Epithelial cell of prostate (primary cell): Measurements from ENCODE around the gene RAPGEF1.
A peak's percentile ranks its signal among the peaks of the same experiment; 100 is the strongest.
"Not testable (repeated sequence)": the region's sequence is repeated elsewhere in the genome, so short reads cannot be mapped to it uniquely, and the experiment has no call there.

ENCODE experiments used
- DNase-seq: peaks from one replicate; pipeline ENCODE4 v3.0.0-alpha.2; 2011; ENCODE audit warnings: low read depth, low spot score
- H3K27ac ChIP-seq: fragments of 450-650 bp; 2 replicates; pipeline ENCODE4 v1.5.1; 2017; ENCODE audit warnings: mild to moderate bottlenecking

RAPGEF1 gene

GRCh38 chr9:131739959-131740648 is at the start of gene RAPGEF1:
Gene RAPGEF1 (minus strand): TSS chr9:131740076. CDS start chr9:131739830, 246 bp downstream.
- H3K27ac ChIP-seq = peak within 1 kb of the TSS; percentile 49
- no peak for DNase-seq

- DNase-seq = no peak
- H3K27ac ChIP-seq = no peak overlapping the region
These were observed 49.0 kb upstream of the RAPGEF1 start for GRCh38 chr9:131788851-131789250.

GRCh38 chr9:131787838-131788237 is 48.0 kb upstream of the RAPGEF1 start:
- DNase-seq = no peak
- H3K27ac ChIP-seq = no peak overlapping the region

- no peak overlapping the region for H3K27ac ChIP-seq
- DNase-seq = no peak
These were observed 45.0 kb upstream of the RAPGEF1 start for GRCh38 chr9:131784748-131785501.

GRCh38 chr9:131781069-131781468 is 41.2 kb upstream of the RAPGEF1 start:
- DNase-seq = no peak
- H3K27ac ChIP-seq = no peak overlapping the region

GRCh38 chr9:131776473-131776872 is 36.6 kb upstream of the RAPGEF1 start:
- H3K27ac ChIP-seq = no peak overlapping the region
- DNase-seq = no peak

GRCh38 chr9:131776036-131776435 is 36.2 kb upstream of the RAPGEF1 start:
- no peak overlapping the region for H3K27ac ChIP-seq
- DNase-seq = no peak

GRCh38 chr9:131774636-131775035 is 34.8 kb upstream of the RAPGEF1 start:
- DNase-seq = no peak
- no peak overlapping the region for H3K27ac ChIP-seq

GRCh38 chr9:131773911-131774379 is 34.1 kb upstream of the RAPGEF1 start:
- DNase-seq = no peak
- H3K27ac ChIP-seq = no peak overlapping the region

- H3K27ac ChIP-seq = no peak overlapping the region
These were observed 33.1 kb upstream of the RAPGEF1 start for GRCh38 chr9:131772940-131773339.

GRCh38 chr9:131771646-131772045 is 31.8 kb upstream of the RAPGEF1 start:
- no peak overlapping the region for H3K27ac ChIP-seq
- DNase-seq = no peak

More at GRCh38 chr9:131772940-131773339, 33.1 kb upstream of the RAPGEF1 start:
- no peak for DNase-seq

GRCh38 chr9:131769361-131769760 is 29.5 kb upstream of the RAPGEF1 start:
- no peak overlapping the region for H3K27ac ChIP-seq
- no peak for DNase-seq

GRCh38 chr9:131764568-131764967 is 24.7 kb upstream of the RAPGEF1 start:
- no peak overlapping the region for H3K27ac ChIP-seq
- DNase-seq = no peak

- H3K27ac ChIP-seq = no peak overlapping the region
- no peak for DNase-seq
These were observed 22.6 kb upstream of the RAPGEF1 start for GRCh38 chr9:131762356-131762932.

GRCh38 chr9:131759017-131759647 is 19.3 kb upstream of the RAPGEF1 start:
- H3K27ac ChIP-seq = no peak overlapping the region
- DNase-seq = peak; percentile 48

GRCh38 chr9:131757549-131757948 is 17.7 kb upstream of the RAPGEF1 start:
- H3K27ac ChIP-seq = no peak overlapping the region
- DNase-seq = no peak

- no peak for DNase-seq
- no peak overlapping the region for H3K27ac ChIP-seq
These were observed 15.8 kb upstream of the RAPGEF1 start for GRCh38 chr9:131755541-131756198.

GRCh38 chr9:131754846-131755245 is 15.0 kb upstream of the RAPGEF1 start:
- no peak overlapping the region for H3K27ac ChIP-seq
- DNase-seq = no peak

GRCh38 chr9:131753751-131754150 is 13.9 kb upstream of the RAPGEF1 start:
- not testable (repeated sequence) for DNase-seq, H3K27ac ChIP-seq

GRCh38 chr9:131752231-131752884 is 12.5 kb upstream of the RAPGEF1 start:
- no peak for DNase-seq
- H3K27ac ChIP-seq = no peak overlapping the region
